ENCODE data around the gene FBXL15.

The FBXL15 gene

GRCh38 chr10:102394079-102394800 is 26.4 kb upstream of the FBXL15 start:
- no peak for TF ChIP-seq CTCF (IDR thresholded peaks at IDR 0.05; ENCODE audit: low read depth, low read length, missing control alignments)
- peak overlapping the region; percentile 70 for H3K4me3 ChIP-seq (ENCODE audit: low read depth, low read length)
- peak; percentile 89 for DNase-seq (ENCODE audit: low read depth)

GRCh38 chr10:102394801-102395399 is 25.7 kb upstream of the FBXL15 start:
- peak overlapping the region; percentile 70 for H3K4me3 ChIP-seq (ENCODE audit: low read depth, low read length)
- DNase-seq (ENCODE audit: low read depth) = peak; percentile 39
- TF ChIP-seq CTCF (IDR thresholded peaks at IDR 0.05; ENCODE audit: low read depth, low read length, missing control alignments) = no peak

- DNase-seq (ENCODE audit: low read depth) = peak; percentile 55
- TF ChIP-seq CTCF (IDR thresholded peaks at IDR 0.05; ENCODE audit: low read depth, low read length, missing control alignments) = no peak
- H3K4me3 ChIP-seq (ENCODE audit: low read depth, low read length) = peak within 1 kb of the TSS; percentile 70
Measured at GRCh38 chr10:102395400-102396316, 25.0 kb upstream of the FBXL15 start, which contains the start of gene NFKB2. Gene NFKB2, plus strand, starts transcription at chr10:102395705. Its CDS starts 255 bp downstream, at chr10:102395960.

GRCh38 chr10:102396317-102396650 is 24.4 kb upstream of the FBXL15 start:
- no peak for DNase-seq (ENCODE audit: low read depth)
- peak overlapping the region; percentile 70 for H3K4me3 ChIP-seq (ENCODE audit: low read depth, low read length)
- no peak for TF ChIP-seq CTCF (IDR thresholded peaks at IDR 0.05; ENCODE audit: low read depth, low read length, missing control alignments)

- H3K4me3 ChIP-seq (ENCODE audit: low read depth, low read length) = peak overlapping the region; percentile 70
- TF ChIP-seq CTCF (IDR thresholded peaks at IDR 0.05; ENCODE audit: low read depth, low read length, missing control alignments) = no peak
- no peak for DNase-seq (ENCODE audit: low read depth)
Measured at GRCh38 chr10:102396730-102397151, 23.9 kb upstream of the FBXL15 start.

GRCh38 chr10:102397222-102398171 is 23.1 kb upstream of the FBXL15 start:
- TF ChIP-seq CTCF (IDR thresholded peaks at IDR 0.05; ENCODE audit: low read depth, low read length, missing control alignments) = no peak
- H3K4me3 ChIP-seq (ENCODE audit: low read depth, low read length) = peak overlapping the region; percentile 70
- DNase-seq (ENCODE audit: low read depth) = no peak

Measured in GM12864 (cell line).